ENCODE results near the gene MAPK8IP1. TPM values are rescaled to one million over a fixed set of nuclear protein-coding genes. Genes with fewer than 3 reads are reported as not detected.

The MAPK8IP1 gene
- total RNA-seq, 4 donors from 2014 or later: 3.2 to 7.4 (median 4.3) TPM

DNA sequence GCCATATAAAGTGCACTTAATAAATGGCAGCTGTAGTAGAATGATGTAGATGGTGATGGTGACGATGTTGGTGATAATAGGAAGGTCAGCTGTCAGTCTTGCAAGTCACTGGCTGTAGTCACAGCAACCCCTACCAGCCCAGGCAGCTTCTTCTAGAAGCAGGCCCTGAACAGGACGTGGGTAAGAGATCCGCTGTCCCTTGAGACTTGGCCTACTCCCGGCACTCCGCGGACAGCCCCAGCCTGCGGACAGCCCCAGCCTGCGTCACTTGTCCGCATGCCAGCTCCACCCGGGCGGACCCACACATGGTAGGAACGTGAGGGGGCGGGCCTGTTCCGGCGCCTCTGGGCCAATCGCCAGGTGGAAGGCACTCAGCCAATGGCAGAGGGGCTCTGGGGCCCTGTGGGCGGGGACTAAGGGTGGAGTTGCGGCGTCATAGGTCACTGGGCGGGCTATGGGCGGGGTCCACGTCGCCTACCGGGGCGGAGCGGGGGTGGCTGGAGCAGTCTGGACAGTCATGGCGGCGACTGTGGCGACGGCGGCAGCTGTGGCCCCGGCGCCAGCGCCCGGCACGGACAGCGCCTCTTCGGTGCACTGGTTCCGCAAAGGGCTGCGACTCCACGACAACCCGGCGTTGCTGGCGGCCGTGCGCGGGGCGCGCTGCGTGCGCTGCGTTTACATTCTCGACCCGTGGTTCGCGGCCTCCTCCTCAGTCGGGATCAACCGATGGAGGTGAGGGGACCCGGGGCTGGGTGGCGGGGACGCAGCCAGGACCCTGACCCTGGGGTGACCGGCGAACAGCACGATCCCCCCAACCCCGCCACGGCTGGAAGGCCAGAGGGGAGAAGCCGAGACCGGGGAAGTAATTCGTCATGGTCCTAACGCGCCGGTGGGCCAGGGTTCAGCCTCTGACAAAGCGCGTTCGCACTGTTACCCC lies 38.2 kb upstream of the MAPK8IP1 start, which contains the start of gene CRY2:
TSS of gene CRY2 (plus strand) at position 502 of the 937 bp plus-strand sequence. CDS start at position 518, 16 bp downstream.
- DNase-seq (ENCODE audit: low spot score) (peak; percentile 99), ATAC-seq (ENCODE audit: low FRiP score) (peak; percentile 96)
- TF ChIP-seq, protein P1, sequence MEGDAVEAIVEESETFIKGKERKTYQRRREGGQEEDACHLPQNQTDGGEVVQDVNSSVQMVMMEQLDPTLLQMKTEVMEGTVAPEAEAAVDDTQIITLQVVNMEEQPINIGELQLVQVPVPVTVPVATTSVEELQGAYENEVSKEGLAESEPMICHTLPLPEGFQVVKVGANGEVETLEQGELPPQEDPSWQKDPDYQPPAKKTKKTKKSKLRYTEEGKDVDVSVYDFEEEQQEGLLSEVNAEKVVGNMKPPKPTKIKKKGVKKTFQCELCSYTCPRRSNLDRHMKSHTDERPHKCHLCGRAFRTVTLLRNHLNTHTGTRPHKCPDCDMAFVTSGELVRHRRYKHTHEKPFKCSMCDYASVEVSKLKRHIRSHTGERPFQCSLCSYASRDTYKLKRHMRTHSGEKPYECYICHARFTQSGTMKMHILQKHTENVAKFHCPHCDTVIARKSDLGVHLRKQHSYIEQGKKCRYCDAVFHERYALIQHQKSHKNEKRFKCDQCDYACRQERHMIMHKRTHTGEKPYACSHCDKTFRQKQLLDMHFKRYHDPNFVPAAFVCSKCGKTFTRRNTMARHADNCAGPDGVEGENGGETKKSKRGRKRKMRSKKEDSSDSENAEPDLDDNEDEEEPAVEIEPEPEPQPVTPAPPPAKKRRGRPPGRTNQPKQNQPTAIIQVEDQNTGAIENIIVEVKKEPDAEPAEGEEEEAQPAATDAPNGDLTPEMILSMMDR (IDR thresholded peaks at IDR 0.05): no peak

DNA sequence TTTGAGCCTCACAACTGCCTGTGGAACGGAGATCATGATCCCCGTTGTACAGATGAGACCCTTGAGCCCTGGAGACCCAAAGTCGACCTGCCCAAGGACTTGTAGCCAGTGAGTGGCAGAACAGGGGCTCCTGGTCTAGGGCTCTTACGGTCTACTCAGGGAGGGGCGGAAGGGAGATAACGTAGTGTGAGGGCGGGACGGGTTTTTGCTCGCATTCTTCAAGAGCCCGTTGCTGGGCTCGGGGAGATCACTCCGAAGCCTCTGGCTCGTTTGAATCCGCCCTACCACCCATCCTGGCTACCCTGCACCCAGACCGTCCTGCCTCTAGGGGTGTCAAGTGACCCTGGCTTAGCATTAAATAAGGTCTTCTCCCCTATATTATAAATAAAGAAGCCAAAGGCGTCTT lies 37.5 kb upstream of the MAPK8IP1 start:
- DNase-seq (ENCODE audit: low spot score) (no peak), ATAC-seq (ENCODE audit: low FRiP score) (peak; percentile 40)
- TF ChIP-seq, protein P1 (IDR thresholded peaks at IDR 0.05): no peak

DNA sequence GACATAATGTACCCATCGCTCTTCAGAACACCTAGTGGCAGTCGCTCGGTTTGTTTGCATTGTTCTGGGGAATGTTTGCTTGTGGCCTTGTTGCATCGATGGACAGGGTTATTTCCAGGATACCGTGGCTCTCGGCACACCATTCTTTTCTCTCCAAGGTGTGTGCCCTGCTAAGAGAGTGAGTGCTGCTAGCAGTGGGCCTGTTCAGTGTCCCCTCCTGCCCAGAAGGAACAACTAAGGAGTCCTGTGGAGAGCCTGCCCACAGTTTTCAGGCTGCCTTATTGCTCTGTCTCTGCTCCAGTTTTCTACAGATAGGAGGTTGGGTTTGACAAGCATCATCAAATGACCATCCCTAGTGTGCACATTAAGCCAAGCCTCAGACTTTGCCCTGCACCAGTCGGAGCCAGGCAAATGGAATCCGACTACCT lies 36.8 kb upstream of the MAPK8IP1 start:
- DNase-seq (ENCODE audit: low spot score): no peak
- TF ChIP-seq, protein P1 (IDR thresholded peaks at IDR 0.05): no peak
- ATAC-seq (ENCODE audit: low FRiP score): no peak

DNA sequence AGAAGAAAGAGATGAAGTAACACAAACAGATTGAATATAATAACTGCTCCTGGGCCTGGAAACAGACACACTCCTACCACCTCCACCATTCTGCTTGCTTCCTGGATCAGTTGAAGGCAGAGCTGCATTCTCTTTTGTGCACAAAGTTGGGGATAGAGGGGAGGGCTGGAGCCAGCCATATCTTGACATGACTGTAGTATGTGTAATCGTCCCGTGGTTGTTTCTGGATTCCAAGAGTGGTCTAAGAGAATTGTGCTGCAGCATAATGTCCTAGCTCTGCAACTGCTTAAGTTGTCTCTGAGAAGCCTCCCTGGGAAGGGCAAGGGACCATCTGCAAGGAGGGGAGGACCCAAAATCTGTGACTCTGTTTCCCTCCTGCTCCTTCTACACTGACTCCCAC lies 35.0 kb upstream of the MAPK8IP1 start:
- ATAC-seq (ENCODE audit: low FRiP score) (no peak), DNase-seq (ENCODE audit: low spot score) (no peak)
- TF ChIP-seq, protein P1 (IDR thresholded peaks at IDR 0.05): no peak

DNA sequence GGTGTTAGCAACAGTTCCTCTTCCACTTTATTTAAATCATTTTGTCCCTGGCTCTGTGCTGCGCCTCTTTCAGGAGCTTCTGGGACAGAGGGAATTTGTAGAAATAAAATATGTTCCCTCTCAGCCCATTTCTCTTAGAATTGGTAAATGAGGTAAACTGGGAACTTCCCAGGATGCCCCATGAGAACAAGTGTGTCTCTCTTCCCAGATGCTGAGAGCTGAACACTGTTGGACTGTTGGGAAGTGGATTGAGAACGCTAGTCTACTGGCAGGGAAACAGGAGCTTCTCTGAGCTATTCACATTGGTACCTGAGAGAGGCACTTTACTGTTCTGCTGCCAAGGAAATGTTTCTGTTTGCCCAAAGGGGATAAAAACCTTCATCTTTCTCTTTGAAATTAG lies 34.2 kb upstream of the MAPK8IP1 start:
- ATAC-seq (ENCODE audit: low FRiP score): no peak
- no peak for DNase-seq (ENCODE audit: low spot score)
- TF ChIP-seq, protein P1 (IDR thresholded peaks at IDR 0.05): no peak

DNA sequence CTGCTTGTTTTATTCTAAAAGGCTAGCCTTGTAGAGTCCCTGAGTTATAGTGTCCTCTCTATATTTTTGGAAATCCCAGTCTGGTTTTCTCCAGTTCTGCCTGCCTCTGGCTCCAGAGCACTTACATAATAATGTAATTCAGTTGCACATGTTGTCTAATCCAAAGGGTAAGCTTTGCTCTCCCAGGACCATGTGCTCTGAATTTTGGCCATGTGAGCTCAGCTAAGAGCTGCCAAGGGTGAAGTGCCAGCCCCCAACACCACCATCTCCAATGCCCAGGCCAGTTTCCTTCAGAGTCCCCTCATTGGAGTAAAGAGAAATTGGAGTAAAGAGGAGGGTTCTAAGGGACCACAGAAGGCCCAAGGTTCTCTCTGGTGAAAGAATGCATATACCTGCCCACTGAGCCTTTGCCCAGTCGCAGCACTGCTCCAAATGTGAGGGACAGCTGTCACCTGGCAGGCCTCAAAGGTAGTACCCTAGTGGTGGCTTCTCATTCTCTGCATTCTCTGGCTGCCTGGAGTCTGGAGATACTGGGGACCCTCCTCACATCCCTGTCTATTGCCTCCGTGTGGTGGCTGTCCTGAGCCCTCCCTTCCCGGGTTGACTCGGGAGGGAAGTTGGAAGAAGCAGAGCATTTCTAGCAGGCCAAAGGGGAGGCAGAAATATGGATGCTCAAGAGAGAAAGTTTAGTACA lies 33.3 kb upstream of the MAPK8IP1 start:
- TF ChIP-seq, protein P1 (IDR thresholded peaks at IDR 0.05): no peak
- ATAC-seq (ENCODE audit: low FRiP score): no peak
- no peak for DNase-seq (ENCODE audit: low spot score)
